DMS114 treated with DMSO at 0.1 percent for 48 hours (cell line): ENCODE results near the gene MBD3L3.
"Not testable (repeated sequence)": the region's sequence is repeated elsewhere in the genome, so short reads cannot be mapped to it uniquely, and the experiment has no call there.

Experiments
- DNase-seq: peaks from one replicate; lab custom pipeline; 2025; ENCODE audit not compliant: unreplicated experiment; lab: John Stamatoyannopoulos, UW

The MBD3L3 gene

DNA sequence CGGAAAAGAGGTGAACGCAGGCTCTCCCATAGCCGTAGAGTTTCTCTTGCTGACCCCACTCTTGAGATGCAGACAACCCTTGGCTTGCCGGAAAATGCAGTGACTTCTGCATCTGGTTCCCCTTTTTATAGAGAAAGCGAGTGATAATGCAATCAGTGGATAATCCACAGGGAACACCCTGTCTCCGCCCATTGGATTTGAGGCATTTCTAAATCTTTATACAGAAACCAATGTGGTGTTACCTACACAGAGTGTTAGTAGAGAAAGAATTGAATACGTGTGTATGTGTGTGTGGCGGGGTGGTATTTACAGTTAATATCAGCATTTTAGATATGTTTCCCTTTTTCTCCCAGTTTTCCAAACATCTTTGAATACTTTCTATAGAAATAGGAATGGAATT lies at the start of gene MBD3L3:
TSS of gene MBD3L3 (minus strand) at position 101 of the 400 bp plus-strand sequence. CDS start at position 30, 71 bp downstream.
- not testable (repeated sequence) for DNase-seq

DNA sequence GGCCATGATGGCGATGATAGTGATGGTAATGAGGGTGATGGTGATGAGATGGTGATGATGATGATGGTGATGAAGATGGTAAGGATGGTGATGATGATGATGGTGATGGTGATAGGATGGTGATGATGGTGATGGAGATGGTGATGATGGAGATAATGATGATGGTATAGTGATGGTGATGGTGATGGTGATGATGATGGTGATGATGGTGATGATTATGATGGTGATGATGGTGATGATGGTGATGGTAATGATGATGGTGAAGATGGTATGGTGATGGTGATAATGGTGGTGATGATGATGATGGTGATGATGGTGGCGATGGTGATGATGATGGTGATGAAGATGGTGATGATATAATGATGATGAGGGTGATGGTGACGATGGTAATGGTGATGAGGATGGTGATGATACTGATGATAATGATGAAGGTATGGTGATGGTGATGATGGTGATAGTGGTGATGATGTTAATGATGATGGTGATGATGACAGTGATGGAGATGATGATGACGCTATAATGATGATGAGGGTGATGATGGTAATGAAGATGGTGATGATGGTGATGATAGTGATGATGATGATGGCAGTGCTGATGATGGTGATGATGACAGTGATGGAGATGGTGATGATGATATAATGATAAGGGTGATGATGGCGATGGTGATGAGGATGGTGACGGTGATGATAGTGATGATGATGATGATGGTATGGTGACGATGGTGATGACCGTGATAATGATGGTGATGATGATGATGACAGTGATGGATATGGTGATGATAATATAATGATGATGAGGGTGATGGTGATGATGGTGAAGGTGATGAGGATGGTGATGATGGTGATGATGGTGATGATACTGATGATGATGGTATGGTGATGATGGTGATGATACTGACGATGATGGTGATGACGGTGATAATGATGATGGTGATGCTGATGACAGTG lies 48.5 kb upstream of the MBD3L3 start:
- DNase-seq = no peak

DNA sequence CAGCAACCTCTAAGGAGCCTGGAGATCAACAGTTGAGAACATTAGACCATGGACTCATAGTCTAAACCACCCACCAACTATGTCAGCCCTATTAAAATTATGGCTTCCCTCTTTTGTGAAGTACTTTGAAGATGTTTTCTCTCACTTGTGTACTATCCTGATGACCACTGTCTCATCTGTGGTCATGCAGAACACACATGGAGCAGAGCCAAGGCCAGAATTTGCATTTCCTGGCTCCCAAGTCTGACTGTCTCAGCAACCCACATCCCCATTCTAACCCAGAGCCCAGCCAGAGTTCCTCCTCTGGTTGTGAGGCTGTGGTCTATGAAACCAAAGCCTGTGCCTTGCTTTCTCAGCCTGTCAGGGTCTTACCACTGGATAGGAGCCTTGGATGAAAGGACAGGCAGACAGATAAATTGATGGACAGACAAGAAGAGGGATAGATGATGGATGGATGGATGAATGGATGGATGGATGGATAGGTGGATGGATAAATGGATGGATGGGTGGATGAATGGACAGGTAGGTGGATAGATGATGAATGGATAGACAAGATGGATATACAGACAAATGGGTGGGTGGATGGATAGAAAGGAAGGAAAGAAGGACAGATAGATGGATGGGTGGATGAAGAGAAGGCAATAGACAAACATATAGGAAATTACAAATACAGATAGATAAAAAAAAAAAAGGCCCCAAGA lies 46.4 kb upstream of the MBD3L3 start:
- DNase-seq = no peak

DNA sequence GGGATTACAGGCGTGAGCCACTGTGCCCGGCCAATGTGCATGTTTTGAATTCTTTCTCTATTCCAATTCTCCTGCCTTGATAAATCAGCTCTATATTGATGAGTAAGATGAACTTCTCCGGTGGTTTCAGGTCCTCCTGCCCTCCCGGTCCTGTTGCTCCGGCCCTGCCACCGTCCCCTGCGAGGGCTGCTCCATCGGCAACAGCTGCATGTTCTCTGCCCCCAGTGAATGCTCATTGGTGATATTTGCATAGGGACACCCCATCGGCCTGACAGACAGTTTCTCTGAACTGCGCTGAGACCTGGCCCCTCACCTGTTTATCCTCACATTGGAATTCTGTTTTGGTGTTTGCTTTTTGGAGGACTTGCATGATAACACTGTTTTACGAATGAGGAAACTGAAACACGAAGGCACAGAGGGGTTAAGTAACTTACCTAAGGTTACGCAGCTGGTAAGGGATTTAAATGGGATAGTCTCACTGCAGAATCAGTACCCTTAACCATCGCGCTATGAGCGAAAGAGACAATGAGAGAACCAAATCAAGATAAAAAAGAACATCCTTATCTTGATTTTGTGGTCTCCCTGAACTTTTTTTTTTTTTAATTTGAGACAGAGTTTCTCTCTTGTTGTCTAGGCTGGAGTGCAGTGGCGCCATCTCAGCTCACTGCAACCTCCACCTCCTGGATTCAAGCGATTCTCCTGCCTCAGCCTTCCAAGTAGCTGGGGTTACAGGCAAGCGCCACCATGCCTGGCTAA lies 43.2 kb upstream of the MBD3L3 start:
- no peak for DNase-seq

DNA sequence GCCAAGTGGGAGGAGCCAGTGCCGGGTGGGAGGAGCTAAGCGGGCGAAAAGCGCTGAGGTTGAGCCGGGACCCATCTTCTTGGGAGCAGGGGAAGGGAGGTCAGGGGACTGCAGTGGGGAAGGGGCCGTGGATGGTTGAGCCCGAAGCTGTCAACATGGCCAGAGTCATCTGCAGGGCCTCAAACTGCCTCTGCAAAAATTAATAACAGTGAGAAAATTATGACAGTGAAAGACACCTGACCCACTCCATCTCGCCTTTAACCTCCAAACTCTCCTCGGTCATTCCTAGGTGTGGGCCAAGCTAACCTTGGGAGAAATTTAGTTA lies 41.1 kb upstream of the MBD3L3 start:
- no peak for DNase-seq

DNA sequence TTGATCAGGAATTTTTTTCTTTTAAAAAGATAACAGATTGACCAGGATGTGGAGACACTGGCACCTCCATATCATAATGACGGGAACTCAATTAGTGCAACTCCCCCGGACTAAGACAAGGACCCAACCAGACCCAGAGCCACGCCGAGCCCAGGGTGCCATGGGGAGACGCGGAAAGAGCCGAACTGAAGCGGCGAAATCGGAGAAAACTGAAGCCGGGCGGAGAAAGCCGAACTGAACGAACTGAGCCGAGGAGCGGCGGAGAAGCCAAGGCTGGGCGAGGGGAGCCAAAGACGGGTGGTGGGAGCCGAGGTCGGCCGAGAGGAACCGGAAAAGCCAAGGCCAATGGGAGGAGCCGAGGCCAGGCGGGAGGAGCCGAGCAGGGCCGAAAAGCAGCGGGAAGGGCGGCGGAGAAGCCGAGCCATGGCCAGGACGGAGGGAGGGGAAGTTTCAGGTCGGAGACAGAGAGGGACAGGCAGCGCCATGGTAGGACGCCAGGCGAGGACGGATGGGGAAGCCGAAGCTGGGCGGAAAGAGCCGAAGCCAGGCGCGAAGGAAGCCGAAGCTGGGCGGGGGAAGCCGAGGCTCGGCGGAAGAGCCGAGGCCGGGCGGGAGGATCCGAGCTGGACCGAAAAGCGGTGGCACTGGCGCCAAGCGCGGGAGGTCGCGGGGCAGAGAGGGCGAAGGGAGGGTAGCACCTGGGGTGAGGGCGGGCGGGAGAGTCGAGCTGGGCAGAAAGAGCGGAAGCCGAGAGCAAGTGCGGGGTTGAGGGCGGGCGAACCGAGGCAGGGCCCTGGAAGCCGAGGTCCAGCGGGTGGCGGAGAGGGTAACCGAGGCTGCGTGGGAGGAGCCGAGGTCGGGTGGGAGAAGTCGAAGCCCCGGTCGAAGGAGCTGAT lies 40.5 kb upstream of the MBD3L3 start:
- peak; percentile 59 for DNase-seq

DNA sequence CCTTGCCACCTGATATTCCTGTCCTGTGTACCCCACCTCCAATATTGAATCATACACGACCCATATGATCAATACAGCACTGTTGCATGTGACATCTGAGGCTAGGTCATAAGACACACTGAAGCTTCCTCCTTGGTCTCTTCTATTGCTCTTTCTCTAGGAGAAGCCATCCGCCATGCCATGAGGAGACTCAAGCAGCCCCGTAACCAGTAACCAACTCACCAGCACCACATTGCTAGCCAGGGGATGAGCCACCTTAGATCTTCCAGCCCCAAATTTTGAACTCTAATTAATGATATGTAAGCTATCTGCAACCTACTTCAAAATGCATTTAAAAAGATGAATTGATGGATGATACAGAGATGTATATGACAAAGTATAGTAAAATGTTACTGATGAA lies 39.6 kb upstream of the MBD3L3 start:
- no peak for DNase-seq

DNA sequence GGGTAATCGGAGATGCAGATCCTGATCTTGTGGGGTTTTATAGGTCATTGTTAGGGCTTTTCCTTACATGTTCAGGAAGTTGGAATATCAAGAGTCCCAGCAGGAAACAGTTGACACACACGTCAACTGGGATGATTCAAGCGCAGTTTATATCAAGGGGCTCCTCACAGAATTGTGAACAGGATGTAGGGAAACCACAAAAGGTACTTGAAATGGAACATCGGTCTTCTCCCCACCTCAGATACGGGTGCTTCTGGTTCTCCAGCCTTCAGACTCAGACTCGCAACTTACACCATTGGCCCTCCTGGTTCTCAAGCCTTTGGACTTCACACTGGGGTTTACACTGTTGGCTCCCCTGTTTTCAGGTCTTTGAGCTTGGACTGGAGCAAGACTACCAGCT lies 30.5 kb upstream of the MBD3L3 start:
- no peak for DNase-seq

DNA sequence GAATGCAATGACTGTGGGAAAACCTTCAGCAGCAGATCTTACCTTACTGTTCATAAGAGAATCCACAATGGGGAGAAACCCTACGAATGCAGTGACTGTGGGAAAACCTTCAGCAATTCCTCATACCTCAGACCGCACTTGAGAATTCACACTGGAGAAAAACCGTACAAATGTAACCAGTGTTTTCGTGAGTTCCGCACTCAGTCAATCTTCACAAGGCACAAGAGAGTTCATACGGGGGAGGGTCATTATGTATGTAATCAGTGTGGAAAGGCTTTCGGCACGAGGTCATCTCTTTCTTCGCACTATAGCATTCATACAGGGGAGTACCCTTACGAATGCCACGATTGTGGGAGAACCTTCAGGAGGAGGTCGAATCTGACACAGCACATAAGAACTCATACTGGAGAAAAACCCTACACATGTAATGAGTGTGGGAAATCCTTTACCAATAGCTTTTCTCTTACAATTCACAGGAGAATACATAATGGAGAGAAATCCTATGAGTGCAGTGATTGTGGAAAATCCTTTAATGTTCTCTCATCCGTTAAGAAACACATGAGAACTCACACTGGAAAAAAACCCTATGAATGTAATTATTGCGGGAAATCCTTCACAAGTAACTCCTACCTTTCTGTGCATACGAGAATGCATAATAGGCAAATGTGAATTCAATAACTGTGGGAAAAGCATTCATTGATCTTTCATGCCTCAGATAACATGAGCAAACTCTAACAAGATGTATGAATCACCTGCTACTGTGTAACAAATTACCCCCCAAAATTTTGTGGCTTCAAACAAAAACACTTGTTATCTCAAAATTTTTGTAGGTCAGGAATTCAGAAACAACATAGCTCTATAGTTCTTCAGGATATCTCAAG lies 24.8 kb upstream of the MBD3L3 start:
- no peak for DNase-seq

DNA sequence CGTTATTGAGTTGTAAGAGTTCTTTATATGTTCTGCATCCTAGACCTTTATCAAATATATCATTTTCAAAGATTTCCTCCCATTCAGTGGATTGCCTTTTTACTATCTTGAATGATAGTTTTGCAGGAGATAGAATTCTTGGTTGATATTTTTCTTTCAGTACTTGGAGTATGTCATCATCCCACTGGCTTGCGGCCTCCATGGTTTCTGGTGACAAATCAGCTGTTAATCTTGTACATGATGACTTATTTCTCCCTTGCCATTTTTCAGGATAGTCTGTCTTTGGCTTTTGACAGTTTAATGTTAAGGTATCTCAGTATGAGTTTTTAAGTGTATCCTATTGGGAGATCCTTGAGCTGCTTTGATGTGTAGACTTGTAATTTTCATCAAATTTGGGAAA lies 19.5 kb upstream of the MBD3L3 start:
- DNase-seq = no peak

DNA sequence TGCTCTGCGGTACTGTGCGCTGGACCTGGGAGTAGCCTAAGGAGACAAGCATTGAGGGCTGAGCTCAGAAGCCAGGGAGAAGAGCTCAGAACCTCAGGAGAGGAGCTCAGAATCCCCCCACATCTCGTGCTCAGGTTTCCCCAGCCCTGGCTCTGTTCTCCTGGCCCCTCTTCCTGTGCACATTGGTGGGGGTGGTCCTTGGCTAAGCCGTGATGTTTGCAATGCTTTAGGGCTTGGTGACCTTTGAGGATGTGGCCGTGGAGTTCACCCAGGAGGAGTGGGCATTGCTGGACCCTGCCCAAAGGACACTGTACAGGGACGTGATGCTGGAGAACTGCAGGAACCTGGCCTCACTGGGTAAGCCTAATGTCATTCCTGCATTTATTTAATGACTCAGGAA lies 17.7 kb upstream of the MBD3L3 start:
- no peak for DNase-seq

DNA sequence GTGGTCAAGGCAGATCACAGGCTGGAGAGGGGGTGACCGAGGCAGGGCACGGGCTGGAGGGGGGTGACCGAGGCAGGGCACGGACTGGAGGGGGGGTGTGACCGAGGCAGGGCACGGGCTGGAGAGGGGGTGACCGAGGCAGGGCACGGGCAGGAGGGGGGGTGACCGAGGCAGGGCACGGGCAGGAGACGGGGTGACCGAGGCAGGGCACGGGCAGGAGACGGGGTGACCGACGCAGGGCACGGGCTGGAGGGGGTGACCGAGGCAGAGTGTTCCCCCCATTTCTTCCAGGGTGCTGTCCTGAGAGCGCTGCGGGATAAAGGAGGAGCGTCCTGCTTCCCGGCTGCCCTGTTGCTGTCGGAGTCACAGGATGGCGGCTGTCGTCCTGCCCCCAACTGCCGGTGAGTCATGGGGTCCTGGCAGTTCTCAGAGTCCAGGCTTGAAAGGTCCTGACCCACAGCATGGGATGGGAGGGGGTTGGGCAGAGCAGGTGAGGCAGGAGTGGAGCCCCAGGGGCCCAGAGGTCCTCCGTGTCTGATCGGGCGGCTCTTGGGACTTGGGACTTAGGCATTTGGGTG lies 16.3 kb upstream of the MBD3L3 start:
- DNase-seq = no peak

DNA sequence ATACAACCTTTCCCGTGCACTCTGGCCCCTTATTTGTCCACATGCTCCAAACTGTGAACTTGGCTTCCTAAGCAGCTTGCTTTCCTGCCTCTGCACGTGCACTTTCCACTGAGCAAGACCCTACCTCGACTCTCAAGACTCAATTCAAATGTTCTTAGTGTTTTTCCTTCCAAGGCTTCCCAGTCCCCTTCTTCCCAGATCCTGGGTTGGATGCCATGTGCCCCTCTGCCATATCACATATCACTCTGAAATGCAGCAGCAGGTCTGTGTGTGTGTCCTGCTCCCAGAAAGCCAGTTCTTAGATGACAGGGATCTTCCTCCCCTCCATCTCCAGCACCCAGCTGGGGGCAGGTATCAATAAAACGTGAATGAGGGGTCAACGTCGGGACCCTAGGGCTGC lies 14.1 kb upstream of the MBD3L3 start:
- DNase-seq = no peak

DNA sequence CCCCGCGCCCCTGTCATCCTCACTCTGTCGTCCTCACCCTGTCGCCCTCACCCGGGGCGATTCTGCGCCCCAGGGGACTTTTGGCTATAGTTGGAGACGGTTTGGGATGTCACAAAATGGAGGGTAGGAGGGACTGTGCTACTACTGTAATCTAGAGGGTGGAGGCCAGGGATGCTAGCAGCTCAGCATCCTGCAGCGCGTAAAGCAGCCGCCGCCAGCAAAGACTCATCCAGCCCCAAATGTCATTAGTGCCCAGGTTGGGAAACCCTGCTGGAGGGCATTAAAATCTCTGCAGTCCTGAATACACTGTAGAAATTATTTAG lies 11.4 kb upstream of the MBD3L3 start:
- DNase-seq = no peak

DNA sequence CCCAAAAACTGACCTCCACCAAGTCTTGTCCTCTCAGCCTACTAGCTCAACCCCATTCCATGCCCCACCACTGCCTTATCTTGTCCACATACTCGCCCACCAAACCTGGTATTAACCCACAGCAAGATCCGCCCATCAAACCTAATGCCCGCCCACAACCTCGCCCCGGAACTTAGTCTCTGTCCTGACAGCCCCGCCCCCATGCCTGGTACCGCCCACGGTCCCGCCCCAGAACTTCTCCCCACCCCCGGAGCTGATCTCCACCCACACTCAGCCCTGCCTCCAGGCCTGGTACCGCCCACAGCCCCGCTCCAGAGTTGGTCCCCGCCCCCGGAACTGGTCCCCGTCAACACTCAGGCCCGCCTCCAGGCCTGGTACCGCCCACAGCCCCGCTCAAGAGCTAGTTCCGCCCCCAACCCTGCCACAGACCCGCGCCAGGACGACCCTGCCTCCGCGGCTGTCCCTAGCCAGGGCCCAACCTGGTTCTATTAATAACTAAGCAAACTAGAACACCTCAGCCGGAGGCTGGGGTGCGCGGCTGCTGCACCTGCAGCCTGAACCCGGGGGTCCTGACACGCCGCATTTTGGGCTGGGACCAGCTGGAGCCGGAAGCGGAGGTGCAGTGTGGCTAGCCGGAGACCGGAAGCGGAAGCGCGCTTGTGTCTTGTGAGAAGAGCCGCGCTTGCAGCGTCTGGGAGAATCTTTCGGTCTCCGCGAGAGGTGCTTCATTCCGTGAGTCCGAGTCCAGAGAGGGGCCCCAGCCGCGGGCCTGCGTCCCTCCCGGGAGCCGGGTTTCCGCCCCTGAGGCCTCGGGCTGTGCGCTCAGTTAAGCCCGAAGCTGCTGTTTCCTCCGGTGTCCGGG lies 10.8 kb upstream of the MBD3L3 start, which contains the start of gene ZNF557:
TSS of gene ZNF557 (plus strand) at position 662 of the 862 bp plus-strand sequence. CDS start 5,372 bp downstream, outside the sequence.
- peak; percentile 84 for DNase-seq

DNA sequence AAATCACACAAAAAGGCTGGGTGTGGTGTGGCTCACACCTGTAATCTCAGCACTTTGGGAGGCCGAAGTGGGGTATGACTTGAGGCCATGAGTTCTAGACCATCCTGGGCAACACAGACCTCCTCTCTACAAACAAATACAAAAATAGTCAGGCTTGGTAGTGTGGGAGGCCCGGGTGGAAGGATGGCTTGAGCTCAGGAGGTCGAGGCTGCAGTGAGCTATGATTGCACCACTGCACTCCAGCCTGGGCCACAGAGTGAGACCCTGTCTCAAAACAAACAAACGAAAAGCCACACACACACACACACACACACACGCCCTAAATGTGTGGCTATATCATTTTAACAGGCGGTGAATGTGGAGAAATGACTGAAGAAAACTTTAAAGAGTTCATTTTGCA lies 10.1 kb upstream of the MBD3L3 start:
- DNase-seq = no peak

DNA sequence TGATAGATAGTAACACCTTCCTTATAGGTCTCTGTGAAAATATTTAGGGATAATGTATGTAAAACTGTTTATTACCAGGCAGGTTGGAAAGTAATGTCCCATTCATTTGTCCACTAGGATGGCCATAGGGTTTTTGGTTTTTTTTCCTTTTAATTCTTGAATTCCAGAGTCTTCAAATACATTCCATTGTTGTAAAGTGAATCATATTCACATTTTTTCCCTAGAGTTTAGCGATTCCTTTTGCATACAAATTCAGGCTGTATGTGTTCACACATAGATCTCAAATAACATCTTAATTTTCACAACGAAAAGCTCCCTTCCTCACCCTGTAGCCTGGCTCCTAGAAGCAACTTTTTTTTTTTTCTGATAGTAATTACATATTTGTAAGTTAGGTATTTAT lies 9.2 kb upstream of the MBD3L3 start:
- no peak for DNase-seq

DNA sequence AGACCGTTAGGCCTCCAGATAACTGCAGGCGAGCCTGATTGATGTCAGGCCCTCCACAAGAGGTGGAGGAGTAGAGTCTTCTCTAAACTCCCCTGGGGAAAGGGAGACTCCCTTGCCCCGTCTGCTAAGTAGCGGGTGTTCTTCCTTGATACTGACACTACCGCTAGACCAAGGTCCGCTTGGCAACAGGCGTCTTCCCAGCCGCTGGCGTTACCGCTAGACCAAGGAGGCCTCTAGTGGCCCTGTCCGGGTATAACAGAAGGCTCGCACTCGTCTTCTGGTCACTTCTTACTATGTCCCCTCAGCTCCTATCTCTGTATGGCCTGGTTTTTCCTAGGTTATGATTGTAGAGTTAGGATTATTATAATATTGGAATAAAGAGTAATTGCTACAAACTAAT lies 8.6 kb upstream of the MBD3L3 start:
- DNase-seq = not testable (repeated sequence)
